ENCODE measurements around the gene DNAJC5G.
A peak's percentile ranks its signal among the peaks of the same experiment; 100 is the strongest.
"Not testable (repeated sequence)": the region's sequence is repeated elsewhere in the genome, so short reads cannot be mapped to it uniquely, and the experiment has no call there.

The DNAJC5G gene

DNA sequence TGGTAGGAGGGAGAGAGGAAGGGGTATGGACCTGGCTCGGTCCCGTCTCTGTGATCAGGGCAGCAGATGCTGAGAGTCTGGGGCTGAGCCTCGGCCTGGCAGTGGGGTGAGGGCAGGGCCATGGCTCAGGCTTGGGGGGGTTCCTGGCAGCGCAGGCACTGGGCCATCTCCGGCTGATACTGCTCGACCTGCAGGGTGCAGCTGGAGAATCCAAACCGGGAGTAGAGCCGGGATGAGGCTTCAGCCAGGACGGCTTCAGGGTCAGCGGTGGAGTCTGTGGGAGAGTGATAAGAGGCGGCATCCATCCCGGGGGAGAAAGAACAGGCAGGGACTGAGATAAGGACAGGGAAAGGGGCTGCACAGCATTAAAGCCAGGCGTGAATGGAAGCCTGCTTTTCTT lies 20.0 kb upstream of the DNAJC5G start:
- DNase-seq = no peak

DNA sequence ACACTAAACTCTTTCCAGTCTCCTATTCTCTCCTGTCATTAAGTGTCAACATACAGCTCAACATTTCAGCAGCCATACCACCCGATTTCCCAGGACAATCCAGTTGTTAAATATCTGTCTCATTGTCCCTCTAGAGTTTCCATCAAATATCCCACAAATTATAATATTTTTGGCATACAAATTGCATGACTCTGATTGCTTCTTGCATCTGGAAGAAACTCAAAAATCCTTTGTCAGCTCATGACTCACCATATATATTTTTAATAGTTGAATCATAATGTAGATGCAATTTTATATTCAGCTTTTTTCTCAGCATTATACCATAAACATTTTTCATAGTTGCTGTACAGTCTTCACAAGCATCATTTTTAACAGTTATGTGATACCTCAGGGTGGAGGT lies 19.6 kb upstream of the DNAJC5G start:
- no peak for DNase-seq

DNA sequence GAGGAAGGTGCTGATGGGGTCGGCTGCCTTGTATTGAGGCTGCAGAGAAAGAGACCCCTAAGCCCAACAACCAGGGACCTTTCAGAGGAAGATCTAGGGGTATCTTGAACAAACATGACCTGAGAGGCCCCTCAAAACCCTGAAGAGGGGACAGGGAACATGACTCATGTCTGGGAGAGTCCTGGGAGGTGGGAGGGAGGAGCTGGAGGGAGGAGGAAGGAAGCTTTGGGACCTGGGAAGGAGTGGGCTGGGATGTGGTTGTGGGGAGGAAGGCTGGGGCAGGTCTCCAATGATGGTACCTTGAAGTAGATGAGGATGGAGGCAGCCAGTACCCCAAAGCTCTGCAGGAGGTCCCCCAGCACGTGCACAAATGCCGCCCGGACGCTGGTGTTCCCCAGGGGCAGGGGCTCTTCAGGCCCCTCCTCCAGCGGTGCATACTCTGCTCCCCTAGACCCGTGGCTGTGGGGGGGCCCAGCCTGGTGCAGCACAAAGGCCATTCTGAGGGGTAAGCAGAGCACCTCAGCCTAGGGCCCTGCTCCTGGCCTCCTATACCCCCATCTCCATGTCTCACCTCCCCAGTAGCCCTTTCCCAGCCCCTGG lies 18.3 kb upstream of the DNAJC5G start:
- DNase-seq = no peak

DNA sequence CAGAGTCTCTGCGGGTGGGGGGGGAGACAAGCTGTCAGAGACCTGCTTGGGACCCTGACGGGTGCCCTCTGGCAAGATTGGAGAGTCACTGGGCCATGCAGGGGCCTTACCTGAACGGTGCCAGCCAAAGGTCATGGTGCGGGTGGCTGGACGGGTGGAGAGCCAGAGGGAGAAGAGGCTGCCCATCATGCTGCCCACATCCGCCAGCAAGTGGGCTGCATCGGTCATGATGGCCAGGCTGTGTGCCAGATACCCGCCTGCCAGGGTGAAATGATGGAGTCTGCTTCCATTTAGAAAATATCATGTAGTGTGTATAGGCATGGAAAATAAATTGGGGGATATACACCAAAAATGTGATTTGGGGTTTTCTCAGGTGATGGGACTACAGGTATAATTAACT lies 17.2 kb upstream of the DNAJC5G start:
- DNase-seq = no peak

DNA sequence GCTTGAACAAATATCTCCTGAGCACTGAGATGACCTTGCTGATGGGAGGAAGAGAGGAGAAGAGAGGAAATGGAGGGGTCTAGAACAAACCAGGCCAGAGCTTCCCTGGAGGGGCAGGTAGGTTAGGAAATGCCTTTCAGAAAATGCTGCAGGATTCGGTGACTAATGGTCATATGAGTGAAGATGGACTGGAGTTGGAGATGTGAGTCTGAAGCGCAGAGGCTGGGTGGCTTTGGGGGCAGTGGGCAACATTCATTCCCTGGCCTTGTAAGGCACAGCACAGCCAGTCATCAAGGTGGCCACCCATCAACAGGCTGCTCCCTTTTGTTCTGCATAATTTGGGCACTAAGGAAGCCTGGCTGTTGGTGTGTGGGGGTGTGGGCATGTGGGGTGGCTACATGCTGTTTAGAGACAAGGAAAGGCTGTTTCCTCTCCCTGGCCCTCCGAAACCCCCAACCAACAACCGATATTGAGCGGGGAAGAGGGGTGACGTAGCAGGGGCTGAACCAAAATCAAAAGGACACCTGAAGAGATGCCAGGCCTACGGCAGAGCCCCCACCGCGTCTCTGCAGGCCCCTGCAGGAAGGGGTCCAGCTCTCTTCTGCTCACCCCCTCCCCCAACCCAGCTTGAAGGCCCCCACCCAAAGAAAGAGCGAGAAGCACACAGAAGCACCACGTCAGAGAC lies 13.8 kb upstream of the DNAJC5G start:
- no peak for DNase-seq

DNA sequence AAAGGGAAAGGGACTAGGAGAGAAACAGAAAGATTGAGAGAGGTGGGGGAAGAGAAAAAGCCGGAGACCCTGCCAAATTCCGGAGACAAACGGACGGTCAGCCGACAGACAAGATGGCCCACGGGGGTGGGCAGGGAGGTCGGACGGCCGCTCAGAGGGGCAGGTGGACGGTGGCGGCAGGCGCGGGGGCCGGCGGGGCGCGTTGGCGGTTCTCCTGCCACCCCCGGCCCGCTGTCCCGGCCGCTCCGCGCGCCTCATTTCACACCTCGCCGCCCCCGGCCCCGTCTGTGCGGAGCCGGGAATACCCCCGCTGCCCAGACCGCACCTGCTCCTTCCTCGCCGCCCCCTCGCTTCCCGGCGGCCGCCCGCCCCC lies 13.3 kb upstream of the DNAJC5G start:
- DNase-seq = no peak

DNA sequence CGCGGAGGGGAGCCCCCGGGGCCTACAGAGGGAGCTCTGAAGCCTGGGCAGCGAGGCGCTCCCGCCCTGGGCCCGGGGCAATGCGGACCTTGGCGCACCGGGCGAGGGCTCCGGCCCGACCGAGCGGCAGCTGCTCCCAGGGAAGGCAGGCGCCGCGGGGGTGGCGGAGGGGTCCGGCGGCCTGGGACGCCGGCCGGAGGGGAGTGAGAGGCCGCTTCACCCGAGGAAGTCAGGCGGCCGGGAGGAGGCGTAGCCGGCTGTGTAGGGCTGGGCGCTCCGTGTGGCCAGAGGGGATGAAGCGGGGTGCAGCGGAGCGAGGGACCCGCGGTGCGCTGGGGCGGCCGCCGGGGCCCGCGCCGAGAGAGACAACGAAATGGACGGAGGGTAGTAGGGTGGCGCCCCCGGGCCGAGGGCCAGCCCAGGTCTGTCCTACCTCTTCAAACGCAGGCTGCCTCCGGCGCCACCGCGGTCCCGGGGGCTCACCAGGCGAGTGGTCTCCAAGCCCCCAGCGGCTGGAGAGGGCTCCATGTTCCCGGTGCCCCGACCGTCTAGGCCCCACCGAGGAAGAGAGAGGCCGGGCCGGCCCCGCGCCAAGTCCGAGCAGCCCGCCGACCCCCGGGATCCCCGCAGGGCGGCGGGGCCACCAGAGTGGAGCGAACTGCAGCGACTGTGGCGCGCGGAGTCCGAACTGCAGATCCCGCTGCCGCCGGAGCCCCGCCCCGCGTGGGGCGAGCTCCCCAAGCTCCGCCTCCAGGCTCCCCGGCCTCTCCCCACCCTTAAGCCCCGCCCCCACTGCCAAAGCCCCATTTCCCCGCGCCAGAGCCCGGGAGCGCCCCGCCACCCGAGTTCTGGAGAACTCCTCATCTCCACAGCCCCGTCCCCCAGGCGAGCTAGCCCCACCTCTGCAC lies 12.6 kb upstream of the DNAJC5G start, which contains the start of gene SLC30A3:
SLC30A3 (minus strand) TSS at position 669 of the 908 bp plus-strand sequence; CDS start at position 528, 141 bp downstream.
- peak; percentile 71 to 85 for DNase-seq

DNA sequence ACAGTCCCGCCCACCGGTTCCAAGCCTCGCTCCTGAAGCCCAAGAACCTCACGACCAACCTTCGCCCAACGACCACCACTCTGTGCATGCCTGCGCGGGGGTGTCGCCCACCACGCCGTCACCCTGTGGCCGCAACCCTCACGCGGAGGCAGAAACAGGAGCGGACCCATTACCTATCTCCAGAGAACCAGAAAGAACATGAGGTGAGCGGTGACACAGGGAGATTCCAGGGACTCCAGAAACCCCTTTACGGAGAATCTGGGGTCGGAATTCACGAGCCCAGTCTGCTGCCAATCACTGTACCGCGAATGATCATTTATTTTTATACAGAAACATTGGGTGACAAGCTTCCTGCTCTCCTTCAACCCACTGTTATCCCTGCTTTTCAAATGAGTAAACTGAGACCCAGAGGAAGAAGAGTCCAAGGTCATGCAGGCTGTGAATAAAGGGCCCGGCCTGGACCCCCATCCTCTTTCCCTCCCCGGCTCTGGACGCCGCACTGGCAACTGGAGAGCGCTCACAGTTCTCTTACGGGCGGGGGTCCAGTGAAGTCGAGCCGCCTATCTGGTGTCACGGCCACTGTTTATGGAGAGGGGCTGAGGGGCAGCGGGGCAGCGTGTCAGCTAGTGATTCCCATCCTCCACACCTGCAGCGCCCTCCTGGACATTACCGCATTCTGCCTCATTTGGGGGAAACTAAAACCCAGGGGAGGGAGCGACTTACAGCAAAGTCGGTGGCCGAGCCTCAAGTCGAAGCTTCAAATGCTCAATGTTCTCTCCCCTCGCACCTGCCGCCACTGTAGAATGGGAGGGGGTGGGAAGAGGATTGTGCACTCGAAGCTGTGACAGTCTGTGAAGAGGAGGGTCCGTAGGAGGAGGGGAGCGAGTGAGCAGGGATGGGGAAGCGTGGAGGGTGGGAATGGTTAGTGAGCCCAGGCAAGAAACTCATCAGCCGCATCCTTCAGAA lies 11.7 kb upstream of the DNAJC5G start:
- DNase-seq = peak in 1 of 2 donors; percentile 25

DNA sequence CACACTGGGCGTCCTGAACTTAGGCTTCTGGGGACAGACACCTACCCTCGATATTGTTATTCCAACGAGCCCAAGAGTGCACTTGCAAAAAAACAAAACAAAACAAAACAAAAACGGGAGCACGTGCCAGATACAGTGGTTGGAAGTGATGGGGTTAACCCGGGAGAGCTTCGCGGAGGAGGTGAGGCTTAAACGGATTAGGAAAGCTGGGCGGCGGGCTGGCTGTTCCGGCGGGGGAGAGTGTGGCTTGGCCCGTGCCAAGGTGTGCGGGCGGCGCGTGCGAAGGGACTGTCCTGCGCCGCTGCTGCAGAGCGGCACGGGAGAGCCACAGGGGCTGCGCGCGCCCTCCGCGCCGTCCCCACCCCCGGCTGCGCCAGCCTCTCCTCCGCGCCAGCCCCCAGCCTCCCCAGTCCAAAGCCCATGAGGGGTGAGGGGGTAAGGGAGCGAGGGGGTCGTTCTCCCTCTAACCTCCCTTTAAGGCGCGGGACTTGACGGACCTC lies 10.9 kb upstream of the DNAJC5G start:
- DNase-seq = peak in 1 of 2 donors; percentile 29

DNA sequence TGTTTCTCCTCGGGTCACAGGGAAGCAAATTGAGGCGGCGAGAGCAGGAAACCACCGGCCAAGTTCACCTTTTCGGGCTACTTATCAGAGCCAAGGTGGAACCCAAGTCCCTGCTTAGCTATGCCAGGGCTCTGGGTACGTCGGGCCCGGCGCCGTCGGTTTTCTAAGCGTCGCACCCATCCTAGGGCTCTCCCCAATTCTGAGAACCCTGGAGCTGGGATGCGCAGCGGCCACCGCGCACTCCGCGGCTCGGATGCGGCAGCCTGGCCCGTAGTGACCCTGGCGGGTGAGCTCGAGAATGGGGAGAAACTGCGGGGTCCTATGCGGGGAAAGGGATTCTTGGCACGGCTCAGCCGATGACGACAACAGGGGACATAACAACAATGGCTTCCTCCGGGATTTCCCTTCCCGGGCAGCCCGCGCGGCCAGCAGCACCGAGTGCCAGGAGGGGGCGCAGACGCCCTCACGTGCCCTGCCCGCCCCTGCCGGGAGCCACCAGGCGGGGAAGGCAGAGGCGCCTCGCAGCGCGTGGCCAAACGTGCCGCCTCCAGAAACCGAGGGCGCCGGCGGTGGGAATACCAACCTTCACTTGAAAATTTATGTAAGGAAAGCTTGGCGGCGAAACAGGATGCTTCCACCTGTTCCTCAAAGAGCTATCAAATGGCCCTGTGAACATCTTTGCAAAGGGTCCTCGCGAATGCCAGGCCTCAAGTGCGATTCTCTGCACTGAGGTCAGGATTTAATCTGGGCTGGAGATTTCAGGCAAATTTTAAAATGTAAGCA lies 10.3 kb upstream of the DNAJC5G start:
- peak; percentile 63 to 75 for DNase-seq

DNA sequence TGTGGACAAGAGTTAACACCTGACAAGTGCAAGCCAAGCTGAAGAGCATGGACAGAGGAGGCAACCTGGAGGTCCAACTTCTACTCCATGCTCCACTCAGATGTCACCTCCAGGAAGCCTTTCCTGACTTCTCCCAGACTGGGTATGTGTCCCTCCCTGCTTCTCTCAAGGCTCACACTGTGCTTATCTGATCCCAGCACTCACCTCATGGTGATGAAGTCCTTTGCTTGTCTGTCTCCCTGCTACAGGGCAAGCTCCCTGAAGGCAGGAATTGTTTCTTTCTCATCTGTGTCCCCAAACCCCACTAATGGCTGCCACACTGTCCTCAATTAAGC lies 9.7 kb upstream of the DNAJC5G start:
- DNase-seq = no peak

DNA sequence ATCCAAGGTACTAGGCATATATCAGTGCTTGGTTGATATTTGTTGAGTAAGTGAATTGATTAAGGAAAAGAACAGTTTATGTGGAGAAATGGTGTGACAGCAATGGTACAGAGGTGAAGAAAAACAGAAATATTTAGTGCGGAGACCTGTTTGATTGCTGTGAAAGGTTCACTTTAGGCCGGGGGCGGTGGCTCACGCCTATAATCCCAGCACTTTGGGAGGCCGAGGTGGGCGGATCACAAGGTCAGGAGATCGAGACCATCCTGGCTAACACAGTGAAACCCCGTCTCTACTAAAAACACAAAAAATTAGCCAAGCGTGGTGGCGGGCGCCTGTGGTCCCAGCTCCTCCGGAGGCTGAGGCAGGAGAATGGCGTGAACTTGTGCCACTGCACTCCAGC lies 6.9 kb upstream of the DNAJC5G start:
- DNase-seq = not testable (repeated sequence)

DNA sequence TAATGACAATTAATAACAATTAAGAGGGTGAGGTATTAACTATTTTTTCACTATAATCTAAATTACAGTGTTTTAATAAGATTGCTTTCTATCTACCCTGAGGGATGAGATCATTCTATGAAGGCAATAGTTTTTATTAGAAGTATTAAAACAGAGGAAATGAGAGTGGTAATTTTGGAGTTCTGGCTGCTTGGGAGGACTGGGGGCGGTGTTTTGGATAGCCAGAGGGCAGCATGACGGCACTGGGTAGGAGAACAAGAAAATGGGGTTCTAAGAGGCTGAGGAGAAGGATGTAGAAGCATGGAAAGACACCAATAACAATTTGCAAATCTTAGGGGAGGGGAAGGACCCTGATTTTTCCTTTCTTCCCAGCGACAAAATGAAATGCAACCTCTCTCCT lies 5.1 kb upstream of the DNAJC5G start:
- DNase-seq = no peak

DNA sequence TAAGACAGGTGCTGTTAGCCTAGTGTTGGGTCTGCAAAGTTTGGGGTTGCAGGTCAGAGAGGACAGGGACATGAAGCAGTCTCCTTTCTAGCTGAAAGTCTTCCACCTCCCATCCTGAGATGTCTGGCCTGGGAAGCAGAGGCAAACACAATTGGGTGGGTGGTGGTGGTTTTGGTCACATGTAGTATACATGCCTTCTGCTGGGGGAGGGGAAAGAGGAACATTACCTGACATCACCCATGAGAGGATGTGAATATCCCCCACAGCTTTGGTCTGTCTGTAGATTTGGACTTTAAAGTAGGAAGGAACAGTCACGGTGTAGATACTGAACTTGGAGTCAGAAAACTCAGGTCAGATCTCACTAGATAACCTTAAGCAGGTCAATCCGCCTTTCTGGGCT lies 4.6 kb upstream of the DNAJC5G start:
- no peak for DNase-seq

DNA sequence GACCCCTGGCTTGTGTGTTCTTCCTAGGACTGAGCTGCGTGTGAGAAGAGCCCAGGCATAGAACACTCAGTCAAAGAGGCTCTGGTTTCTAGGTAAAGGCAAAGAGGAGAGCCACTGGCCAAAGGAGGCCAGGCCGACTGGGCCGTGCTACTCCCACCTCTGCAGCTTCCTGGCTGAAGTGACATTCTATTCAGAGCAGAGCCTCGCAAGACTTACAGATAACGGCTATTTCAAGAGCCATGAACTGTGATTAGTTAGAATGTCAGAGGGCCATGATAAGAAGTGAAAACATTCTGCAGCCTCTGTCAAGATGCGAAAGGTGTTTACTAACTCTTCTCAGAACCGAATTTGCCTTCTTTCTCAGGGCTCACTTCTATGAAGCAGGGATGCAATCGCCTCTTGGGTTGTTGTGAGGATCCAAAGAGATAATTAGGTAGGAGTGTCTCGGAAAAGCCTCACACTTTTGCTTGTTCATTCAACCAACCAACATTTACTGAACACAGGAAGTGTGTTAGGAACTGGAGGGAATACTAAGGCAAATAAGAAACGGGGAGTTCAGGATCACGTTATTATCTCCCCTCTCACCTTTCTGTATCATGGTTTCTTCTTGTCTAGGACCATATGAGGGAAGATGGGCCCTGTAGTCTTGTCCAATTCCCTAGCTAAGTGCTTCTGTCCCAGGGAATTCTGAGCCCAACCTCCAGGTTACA lies 3.4 kb upstream of the DNAJC5G start:
- DNase-seq = no peak

DNA sequence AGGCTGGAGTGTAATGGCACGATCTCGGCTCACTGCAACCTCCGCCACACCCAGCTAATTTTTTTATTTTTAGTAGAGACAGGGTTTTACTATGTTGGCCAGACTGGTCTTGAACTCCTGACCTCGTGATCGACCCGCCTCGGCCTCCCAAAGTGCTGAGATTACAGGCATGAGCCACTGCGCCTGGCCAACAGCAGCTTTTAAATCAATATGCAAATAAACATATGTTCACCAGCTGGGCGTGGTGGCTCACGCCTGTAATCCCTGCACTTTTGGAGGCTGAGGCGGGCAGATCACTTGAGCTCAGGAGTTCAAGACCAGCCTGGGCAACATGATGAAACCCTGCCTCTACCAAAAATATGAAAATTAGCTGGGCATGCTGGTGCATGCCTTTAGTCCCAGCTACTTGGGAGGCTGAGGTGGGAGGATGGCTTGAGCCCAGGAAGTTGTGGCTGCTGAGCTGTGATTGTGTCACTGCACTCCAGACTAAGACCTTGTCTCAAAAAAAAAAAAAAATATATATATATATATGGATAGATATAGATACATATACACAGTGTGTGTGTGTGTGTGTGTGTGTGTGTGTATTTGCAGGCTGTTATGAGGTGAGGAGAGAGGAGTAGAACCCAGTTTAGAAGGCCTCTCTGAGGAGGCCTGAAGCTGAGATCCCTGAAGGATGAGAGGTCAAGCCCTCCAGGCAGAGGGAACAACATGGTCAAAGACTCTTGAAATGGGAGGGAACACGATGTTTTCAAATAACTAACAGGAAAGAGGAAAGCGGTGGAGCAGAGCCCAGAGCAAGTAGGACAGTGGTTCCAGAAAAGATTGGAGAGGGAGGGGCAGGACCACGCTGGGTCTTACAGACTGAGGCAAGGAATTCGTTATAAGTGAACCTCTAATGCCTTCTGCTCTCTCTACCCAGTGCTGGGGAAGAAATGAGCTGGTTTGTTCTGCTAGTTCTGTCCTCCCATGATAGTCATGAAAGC lies 2.4 kb upstream of the DNAJC5G start:
- DNase-seq = not testable (repeated sequence)

DNA sequence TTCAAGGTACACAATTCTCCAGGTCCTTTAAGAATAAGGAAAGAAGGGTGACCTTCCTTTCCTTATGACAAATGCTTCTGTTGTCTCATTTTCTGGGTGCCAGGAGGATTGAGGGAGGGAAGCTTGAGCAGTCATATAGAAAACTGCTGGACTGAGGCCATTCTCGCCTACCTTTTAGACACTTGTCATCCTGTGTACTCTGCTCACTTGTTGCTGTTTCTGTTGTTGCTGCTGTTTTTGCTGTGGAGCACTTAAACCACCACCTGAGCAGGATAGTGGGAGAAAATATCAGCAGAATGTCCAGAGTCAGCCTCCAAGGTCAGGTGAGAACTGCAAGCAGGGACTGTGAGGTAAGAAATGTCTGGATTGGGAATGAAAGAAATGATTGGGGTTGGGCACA lies 2.8 kb downstream of the DNAJC5G start:
- DNase-seq = no peak

DNA sequence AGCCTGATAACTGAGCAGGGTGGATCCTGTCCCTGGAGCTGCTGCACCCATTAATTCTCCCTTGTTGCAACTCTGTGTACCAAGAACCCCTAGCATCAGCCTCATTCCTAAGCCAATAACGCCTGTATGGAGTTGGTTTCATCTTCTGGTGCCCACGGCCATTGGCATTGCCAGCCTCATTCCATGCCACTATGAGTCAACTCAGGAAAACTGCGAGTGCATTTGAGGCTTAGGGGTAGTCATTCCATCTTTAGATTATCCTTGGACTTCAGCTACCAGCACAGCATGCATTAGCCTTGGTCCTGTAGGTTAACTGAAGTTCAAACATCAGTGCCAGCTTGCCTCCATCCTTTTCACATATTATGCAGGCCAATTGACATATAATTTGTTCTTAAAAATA lies 5.6 kb downstream of the DNAJC5G start:
- no peak for DNase-seq

DNA sequence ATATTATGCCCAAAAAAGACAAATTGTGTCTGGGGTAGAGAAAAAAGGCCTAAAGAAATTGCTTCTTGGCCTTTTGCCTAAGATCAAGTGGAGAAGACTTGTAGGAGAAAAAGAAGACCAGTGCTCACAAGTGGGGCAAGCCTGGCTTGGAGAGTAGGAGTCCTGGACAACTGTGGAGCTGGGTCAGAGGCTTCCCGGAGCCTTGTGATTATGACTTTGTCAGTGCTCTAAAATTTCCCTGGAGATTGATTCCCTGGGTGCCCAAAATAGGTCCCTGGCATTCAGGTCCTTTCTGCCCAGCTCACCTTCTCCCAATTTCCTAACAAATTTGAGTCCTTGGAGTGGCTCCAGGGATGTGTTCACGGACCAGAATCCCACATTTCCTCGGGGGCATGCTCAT lies 6.2 kb downstream of the DNAJC5G start:
- no peak for DNase-seq
